ENCODE data around the gene MED13L. TPM values are rescaled to one million over a fixed set of nuclear protein-coding genes. Genes with fewer than 3 reads are reported as not detected.
A peak's percentile ranks its signal among the peaks of the same experiment; 100 is the strongest.

The MED13L gene
- total and polyA plus RNA-seq, 9 donors: 31.0 to 82.7 (median 44.9) TPM

DNA sequence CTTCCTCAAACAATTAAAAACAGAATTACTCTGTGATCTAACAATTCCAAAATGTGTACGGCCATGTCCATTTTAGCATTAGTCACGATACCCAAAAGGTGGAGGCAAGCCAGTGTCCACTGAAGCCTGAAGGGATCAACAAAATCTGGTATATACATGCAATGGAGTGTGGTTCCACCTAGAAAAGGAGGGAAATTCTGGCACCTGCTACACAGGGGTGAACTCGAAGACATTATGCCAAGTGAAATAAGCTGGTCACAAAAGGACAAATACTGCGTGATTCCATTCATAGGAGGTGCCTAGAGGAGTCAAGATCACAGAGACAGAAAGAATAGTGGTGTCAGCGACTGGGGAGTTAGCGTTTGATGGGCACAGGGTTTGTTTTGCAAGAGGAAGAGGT lies 331.4 kb downstream of the MED13L start:
- no peak for DNase-seq

GRCh38 chr12:115945491-115945885 lies 332.0 kb downstream of the MED13L start:
- Histone ChIP-seq H3K9me3 (replicated peaks; ENCODE audit: control insufficient read depth, low read depth, low read length) (no peaks in the 10 kb centered on the region), H3K36me3 (ENCODE audit: control insufficient read depth, insufficient read depth, low read length) (no peaks in the 10 kb centered on the region), H3K27me3 (ENCODE audit: control insufficient read depth, insufficient read depth, low read length) (no peaks in the 10 kb centered on the region), H3K27ac (ENCODE audit: low read length) (no peak overlapping the region), H3K4me3 (ENCODE audit: low read length) (no peak overlapping the region), H3K4me1 (ENCODE audit: control insufficient read depth, insufficient read depth, low read length) (no peaks in the 10 kb centered on the region)
- no peak for DNase-seq
- 100% methylated on average over 1 of the region's 5 CpGs for WGBS (ENCODE audit: insufficient coverage)

More for the DNA sequence above, 331.4 kb downstream of the MED13L start:
- H3K9me3 ChIP-seq (replicated peaks; ENCODE audit: control insufficient read depth, low read depth, low read length): no peaks in the 10 kb centered on the region
- no peaks in the 10 kb centered on the region for H3K27me3 ChIP-seq (ENCODE audit: control insufficient read depth, insufficient read depth, low read length)
- no peaks in the 10 kb centered on the region for H3K36me3 ChIP-seq (ENCODE audit: control insufficient read depth, insufficient read depth, low read length)
- H3K4me3 ChIP-seq (ENCODE audit: low read length): no peak overlapping the region
- H3K4me1 ChIP-seq (ENCODE audit: control insufficient read depth, insufficient read depth, low read length): no peaks in the 10 kb centered on the region
- no peak overlapping the region for H3K27ac ChIP-seq (ENCODE audit: low read length)
- WGBS (ENCODE audit: insufficient coverage): 91% methylated on average over 6 of the region's 6 CpGs

DNA sequence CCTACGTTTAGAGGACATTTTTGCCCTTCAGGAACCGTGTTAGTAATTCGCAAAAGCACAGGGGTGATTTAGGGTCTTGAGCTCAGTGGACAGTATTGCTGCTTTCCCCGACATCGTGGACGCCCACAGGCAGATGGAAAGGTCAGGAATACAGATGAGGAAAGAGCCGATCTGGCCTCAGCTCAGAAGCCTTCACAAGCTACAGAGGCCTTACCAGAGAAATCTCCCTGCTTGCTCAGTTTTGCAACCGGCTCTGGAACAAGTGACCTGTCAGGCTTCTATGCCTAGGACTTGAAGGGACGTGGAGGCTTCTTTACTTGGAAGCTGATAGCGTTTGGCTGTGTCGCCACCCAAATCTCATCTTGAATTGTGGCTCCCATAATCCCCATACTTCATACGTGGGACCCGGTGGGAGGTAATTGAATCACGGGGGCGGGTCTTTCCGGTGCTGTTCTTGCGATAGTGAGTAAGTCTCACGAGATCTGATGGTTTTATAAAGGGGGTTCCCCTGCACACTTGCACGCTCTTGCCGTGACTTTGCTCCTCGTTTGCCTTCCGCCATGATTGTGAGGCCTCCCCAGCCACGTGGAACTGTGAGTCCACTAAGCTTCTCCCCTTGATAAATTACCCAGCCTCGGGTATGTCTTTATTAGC lies 332.5 kb downstream of the MED13L start:
- no peaks in the 10 kb centered on the region for H3K36me3 ChIP-seq (ENCODE audit: control insufficient read depth, insufficient read depth, low read length)
- WGBS (ENCODE audit: insufficient coverage): 77% methylated on average over 12 of the region's 24 CpGs
- DNase-seq: no peak
- no peaks in the 10 kb centered on the region for H3K27me3 ChIP-seq (ENCODE audit: control insufficient read depth, insufficient read depth, low read length)
- H3K4me1 ChIP-seq (ENCODE audit: control insufficient read depth, insufficient read depth, low read length): no peaks in the 10 kb centered on the region
- no peaks in the 10 kb centered on the region for H3K9me3 ChIP-seq (replicated peaks; ENCODE audit: control insufficient read depth, low read depth, low read length)
- H3K27ac ChIP-seq (ENCODE audit: low read length): no peak overlapping the region
- H3K4me3 ChIP-seq (ENCODE audit: low read length): no peak overlapping the region

DNA sequence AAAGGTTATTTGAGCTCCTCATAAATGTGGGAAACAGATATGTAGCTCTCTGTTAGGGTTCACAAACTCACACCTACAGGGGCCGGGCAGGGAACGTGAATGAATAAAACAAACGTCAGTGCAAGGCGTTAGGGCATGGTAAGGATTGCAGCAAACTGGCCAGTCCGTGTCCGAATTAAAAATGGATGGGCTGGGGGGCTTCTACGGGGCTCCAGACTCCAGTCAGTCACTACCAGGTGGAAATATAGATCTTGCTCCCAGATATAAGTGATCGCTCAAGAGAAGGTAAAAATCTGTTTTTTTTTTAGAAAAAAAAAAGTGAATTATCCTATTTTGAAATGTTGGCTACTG lies 333.1 kb downstream of the MED13L start:
- Histone ChIP-seq H3K4me3 (ENCODE audit: low read length) (no peak overlapping the region), H3K27ac (ENCODE audit: low read length) (no peak overlapping the region), H3K4me1 (ENCODE audit: control insufficient read depth, insufficient read depth, low read length) (no peaks in the 10 kb centered on the region), H3K9me3 (replicated peaks; ENCODE audit: control insufficient read depth, low read depth, low read length) (no peaks in the 10 kb centered on the region), H3K27me3 (ENCODE audit: control insufficient read depth, insufficient read depth, low read length) (no peaks in the 10 kb centered on the region), H3K36me3 (ENCODE audit: control insufficient read depth, insufficient read depth, low read length) (no peaks in the 10 kb centered on the region)
- DNase-seq: no peak
- WGBS (ENCODE audit: insufficient coverage): 86% methylated on average over 5 of the region's 8 CpGs

DNA sequence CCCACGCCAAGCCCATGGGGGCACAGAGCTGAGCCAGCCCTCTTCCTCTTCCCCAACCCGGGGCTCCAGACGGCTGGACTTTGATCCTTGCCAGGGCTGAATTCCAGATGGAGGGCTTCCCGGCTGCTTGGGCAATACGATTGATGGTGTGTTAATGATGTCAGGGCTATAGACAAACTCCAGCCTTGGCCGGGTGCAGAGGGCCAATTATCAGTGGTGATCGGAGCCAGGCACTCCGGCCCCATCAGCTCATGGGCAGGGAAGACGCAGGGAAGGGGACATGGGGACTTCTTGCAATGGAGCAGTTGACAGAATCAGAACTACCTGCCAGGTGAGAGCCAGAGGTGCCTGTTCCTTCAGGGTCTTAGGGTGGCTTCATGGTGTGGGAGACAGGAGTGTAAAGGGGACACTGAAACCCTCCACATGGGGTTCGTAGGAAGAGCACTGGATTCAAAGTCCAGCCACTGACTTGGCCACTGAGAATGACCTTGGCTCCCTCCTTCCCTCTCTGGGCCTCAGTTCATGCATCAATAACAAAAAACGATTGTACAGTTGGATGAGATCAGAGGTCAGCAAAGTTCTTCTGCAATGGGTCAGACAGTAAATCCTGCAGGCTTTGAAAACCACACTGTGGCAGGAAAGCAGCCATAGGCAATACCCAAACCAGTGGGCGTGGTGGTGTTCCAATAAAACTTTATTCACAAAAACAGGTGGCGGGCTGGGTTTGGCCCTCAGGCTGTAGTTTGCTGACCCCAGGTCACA lies 333.7 kb downstream of the MED13L start:
- Histone ChIP-seq H3K27me3 (ENCODE audit: control insufficient read depth, insufficient read depth, low read length) (no peaks in the 10 kb centered on the region), H3K4me1 (ENCODE audit: control insufficient read depth, insufficient read depth, low read length) (no peaks in the 10 kb centered on the region), H3K27ac (ENCODE audit: low read length) (no peak overlapping the region), H3K4me3 (ENCODE audit: low read length) (no peak overlapping the region), H3K36me3 (ENCODE audit: control insufficient read depth, insufficient read depth, low read length) (no peaks in the 10 kb centered on the region), H3K9me3 (replicated peaks; ENCODE audit: control insufficient read depth, low read depth, low read length) (no peaks in the 10 kb centered on the region)
- peak; percentile 34 for DNase-seq
- WGBS (ENCODE audit: insufficient coverage): 40% methylated on average over 7 of the region's 13 CpGs

- 80% methylated on average over 7 of the region's 7 CpGs for whole genome bisulfite sequencing (ENCODE audit: insufficient coverage)
- H3K36me3 ChIP-seq (ENCODE audit: control insufficient read depth, insufficient read depth, low read length): no peaks in the 10 kb centered on the region
- H3K27ac ChIP-seq (ENCODE audit: low read length): no peak overlapping the region
- H3K4me3 ChIP-seq (ENCODE audit: low read length): no peak overlapping the region
- H3K4me1 ChIP-seq (ENCODE audit: control insufficient read depth, insufficient read depth, low read length): no peaks in the 10 kb centered on the region
- H3K9me3 ChIP-seq (replicated peaks; ENCODE audit: control insufficient read depth, low read depth, low read length): peaks cover 2% of the 10 kb centered on the region
- H3K27me3 ChIP-seq (ENCODE audit: control insufficient read depth, insufficient read depth, low read length): no peaks in the 10 kb centered on the region
- DNase-seq: no peak
Observed at GRCh38 chr12:115943310-115943629, 334.2 kb downstream of the MED13L start.

GRCh38 chr12:115942346-115942745 lies 335.1 kb downstream of the MED13L start:
- Histone ChIP-seq H3K27me3 (ENCODE audit: control insufficient read depth, insufficient read depth, low read length) (no peaks in the 10 kb centered on the region), H3K9me3 (replicated peaks; ENCODE audit: control insufficient read depth, low read depth, low read length) (peaks cover 2% of the 10 kb centered on the region), H3K27ac (ENCODE audit: low read length) (no peak overlapping the region), H3K4me1 (ENCODE audit: control insufficient read depth, insufficient read depth, low read length) (no peaks in the 10 kb centered on the region), H3K36me3 (ENCODE audit: control insufficient read depth, insufficient read depth, low read length) (no peaks in the 10 kb centered on the region), H3K4me3 (ENCODE audit: low read length) (no peak overlapping the region)
- DNase-seq: no peak
- WGBS (ENCODE audit: insufficient coverage): no CpG with 5 or more reads among the region's 1 CpG

DNA sequence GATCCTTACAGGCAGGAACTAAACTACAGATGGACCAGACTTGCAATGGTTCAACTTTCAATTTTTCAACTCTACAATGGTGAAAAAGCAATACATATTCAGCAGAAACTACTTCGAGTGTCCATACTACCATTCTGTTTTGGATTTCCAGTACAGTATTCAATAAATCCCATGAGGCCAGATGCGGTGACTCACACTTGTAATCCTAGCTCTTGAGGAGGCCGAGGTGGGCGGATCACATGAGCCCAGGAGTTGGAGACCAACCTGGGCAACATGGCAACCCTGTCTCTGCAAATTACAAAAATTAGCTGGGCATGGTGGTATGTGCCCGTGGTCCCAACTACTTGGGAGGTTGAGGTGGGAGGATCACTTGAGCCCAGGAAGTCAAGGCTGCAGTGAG lies 336.1 kb downstream of the MED13L start:
- peaks cover 2% of the 10 kb centered on the region for H3K9me3 ChIP-seq (replicated peaks; ENCODE audit: control insufficient read depth, low read depth, low read length)
- 86% methylated on average over 4 of the region's 5 CpGs for WGBS (ENCODE audit: insufficient coverage)
- no peaks in the 10 kb centered on the region for H3K27me3 ChIP-seq (ENCODE audit: control insufficient read depth, insufficient read depth, low read length)
- H3K4me3 ChIP-seq (ENCODE audit: low read length): no peak overlapping the region
- no peaks in the 10 kb centered on the region for H3K4me1 ChIP-seq (ENCODE audit: control insufficient read depth, insufficient read depth, low read length)
- no peak overlapping the region for H3K27ac ChIP-seq (ENCODE audit: low read length)
- no peaks in the 10 kb centered on the region for H3K36me3 ChIP-seq (ENCODE audit: control insufficient read depth, insufficient read depth, low read length)
- DNase-seq: no peak

GRCh38 chr12:115938794-115939377 lies 338.6 kb downstream of the MED13L start:
- no peaks in the 10 kb centered on the region for H3K27me3 ChIP-seq (ENCODE audit: control insufficient read depth, insufficient read depth, low read length)
- H3K27ac ChIP-seq (ENCODE audit: low read length): no peak overlapping the region
- H3K36me3 ChIP-seq (ENCODE audit: control insufficient read depth, insufficient read depth, low read length): no peaks in the 10 kb centered on the region
- H3K4me1 ChIP-seq (ENCODE audit: control insufficient read depth, insufficient read depth, low read length): no peaks in the 10 kb centered on the region
- DNase-seq: no peak
- no CpG with 5 or more reads among the region's 1 CpG for WGBS (ENCODE audit: insufficient coverage)
- H3K4me3 ChIP-seq (ENCODE audit: low read length): no peak overlapping the region
- peaks cover 2% of the 10 kb centered on the region for H3K9me3 ChIP-seq (replicated peaks; ENCODE audit: control insufficient read depth, low read depth, low read length)

GRCh38 chr12:115936997-115937916 lies 340.2 kb downstream of the MED13L start:
- Histone ChIP-seq H3K36me3 (ENCODE audit: control insufficient read depth, insufficient read depth, low read length) (no peaks in the 10 kb centered on the region), H3K4me1 (ENCODE audit: control insufficient read depth, insufficient read depth, low read length) (no peaks in the 10 kb centered on the region), H3K27me3 (ENCODE audit: control insufficient read depth, insufficient read depth, low read length) (no peaks in the 10 kb centered on the region), H3K27ac (ENCODE audit: low read length) (no peak overlapping the region), H3K9me3 (replicated peaks; ENCODE audit: control insufficient read depth, low read depth, low read length) (peaks cover 2% of the 10 kb centered on the region), H3K4me3 (ENCODE audit: low read length) (no peak overlapping the region)
- DNase-seq: peak; percentile 57
- WGBS (ENCODE audit: insufficient coverage): 13% methylated on average over 2 of the region's 8 CpGs

Measured in muscle of leg (tissue), 11 donors.